ENCODE measurements around the gene KCNAB1. TPM values are rescaled to one million over a fixed set of nuclear protein-coding genes. Genes with fewer than 3 reads are reported as not detected.
"Not testable (repeated sequence)": the region's sequence is repeated elsewhere in the genome, so short reads cannot be mapped to it uniquely, and the experiment has no call there.

The KCNAB1 gene
- total RNA-seq, 2 experiments from 2014 or later = not detected

DNA sequence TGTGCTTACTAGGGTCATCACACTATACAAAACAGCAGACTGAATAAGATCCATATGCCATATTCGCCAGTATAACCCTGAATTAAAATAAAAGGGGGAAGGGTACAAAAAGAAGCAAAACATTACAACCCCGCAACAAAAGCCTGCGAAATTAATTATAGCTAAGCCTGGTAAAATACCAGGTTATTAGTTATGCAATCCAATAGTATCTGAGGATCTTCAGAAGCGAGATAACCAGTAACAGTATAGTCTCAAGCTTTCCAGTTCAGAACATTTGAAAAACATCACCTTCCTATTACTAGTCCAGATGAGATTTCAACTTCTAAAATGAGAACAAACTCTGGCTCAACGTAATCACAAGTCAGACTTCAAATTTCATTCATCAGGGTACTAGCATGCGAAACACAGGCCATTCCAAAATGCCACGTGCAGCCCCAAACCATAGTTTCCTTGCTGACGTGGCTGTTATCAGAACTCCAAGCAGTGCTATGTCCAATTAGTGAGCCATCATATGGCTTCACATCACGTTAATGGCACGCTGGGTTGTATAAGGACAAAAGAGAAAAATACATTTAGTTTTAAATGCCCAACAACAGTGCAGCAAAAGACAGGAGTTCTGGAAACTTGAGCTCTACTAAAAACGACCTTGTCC, 433.5 kb downstream of the KCNAB1 start:
- H3K4me1 Mint-ChIP-seq (ENCODE audit: low read depth) = peaks cover 50% of the 10 kb centered on the region
- intact Hi-C loops (cut with micrococcal nuclease) = loop anchor here (2.0 to 10.0 kb wide), 3 partner anchors 263 to 699 kb away; partner anchors contain the start of gene SLC33A1
- POLR2A ChIA-PET = interaction anchor here (1.1 to 2.6 kb wide), 7 partner anchors 10 to 621 kb away, joined by 4 to 15 read pairs (median 8); partner anchors contain the start of gene TIPARP

GRCh38 chr3:156554515-156554841, 434.1 kb downstream of the KCNAB1 start:
- Mint-ChIP-seq H3K4me1 (ENCODE audit: low read depth) (peaks cover 48% of the 10 kb centered on the region), H3K4me3 (peak overlapping the region; percentile 97), H3K9me3 (no peaks in the 10 kb centered on the region), H3K27ac (peak overlapping the region; percentile 88), H3K27me3 (no peaks in the 10 kb centered on the region), H3K36me3 (peaks cover 36% of the 10 kb centered on the region)
- DNase-seq = no peak
- ChIA-PET CTCF (interaction anchor here (0.7 to 4.3 kb wide), 16 partner anchors 10 to 583 kb away, joined by 3 to 38 read pairs (median 4); partner anchors contain the start of genes LEKR1 and TIPARP), POLR2A (interaction anchor here (1.1 to 2.6 kb wide), 8 partner anchors 11 to 620 kb away, joined by 4 to 15 read pairs (median 8); partner anchors contain the start of genes CCNL1 and TIPARP)
- intact Hi-C loops (cut with micrococcal nuclease) = loop anchor here (2.0 to 10.0 kb wide), 3 partner anchors 262 to 700 kb away; partner anchors contain the start of gene SLC33A1

More for the DNA sequence above, 433.5 kb downstream of the KCNAB1 start:
- Mint-ChIP-seq H3K27ac (peak overlapping the region; percentile 88), H3K4me3 (peak overlapping the region; percentile 97), H3K9me3 (no peaks in the 10 kb centered on the region), H3K36me3 (peaks cover 39% of the 10 kb centered on the region), H3K27me3 (no peaks in the 10 kb centered on the region)
- CTCF ChIA-PET = interaction anchor here (0.7 to 4.3 kb wide), 11 partner anchors 10 to 583 kb away, joined by 3 to 38 read pairs (median 5); partner anchors contain the start of genes LEKR1 and TIPARP
- no peak for DNase-seq

- ChIA-PET POLR2A (interaction anchor here (0.8 to 2.6 kb wide), 12 partner anchors 11 to 619 kb away, joined by 3 to 15 read pairs (median 7); partner anchors contain the start of genes CCNL1 and TIPARP), CTCF (interaction anchor here (0.7 to 4.3 kb wide), 18 partner anchors 11 to 593 kb away, joined by 3 to 38 read pairs (median 4); partner anchors contain the start of genes LEKR1 and TIPARP)
Observed at GRCh38 chr3:156554842-156555687, 434.7 kb downstream of the KCNAB1 start, which contains the start of gene SSR3. SSR3 (minus strand) TSS chr3:156555117; CDS start chr3:156555089, 28 bp downstream.

GRCh38 chr3:156558389-156558788, 438.0 kb downstream of the KCNAB1 start:
- H3K9me3 Mint-ChIP-seq = no peaks in the 10 kb centered on the region
- intact Hi-C loops (cut with micrococcal nuclease) = loop anchor here (10.0 kb wide), 1 partner anchor 704 kb away; the partner anchor contains the start of gene SLC33A1
- DNase-seq = no peak
- peaks cover 15% of the 10 kb centered on the region for H3K4me1 Mint-ChIP-seq (ENCODE audit: low read depth)
- ChIA-PET CTCF (no interaction called here), POLR2A (no interaction called here)
- H3K27me3 Mint-ChIP-seq = peaks cover 2% of the 10 kb centered on the region
- no peak overlapping the region for H3K4me3 Mint-ChIP-seq
- peaks cover 8% of the 10 kb centered on the region for H3K36me3 Mint-ChIP-seq
- no peak overlapping the region for H3K27ac Mint-ChIP-seq

More at GRCh38 chr3:156554842-156555687, 434.7 kb downstream of the KCNAB1 start, which contains the start of gene SSR3:
- Mint-ChIP-seq H3K27ac (peak within 1 kb of the TSS; percentile 88), H3K27me3 (no peaks in the 10 kb centered on the region), H3K4me3 (peak within 1 kb of the TSS; percentile 97), H3K36me3 (peaks cover 36% of the 10 kb centered on the region), H3K4me1 (ENCODE audit: low read depth) (peaks cover 46% of the 10 kb centered on the region), H3K9me3 (no peaks in the 10 kb centered on the region)
- peak; percentile 99 for DNase-seq
- intact Hi-C loops (cut with micrococcal nuclease) = loop anchor here (1.0 to 10.0 kb wide), 7 partner anchors 71 to 700 kb away; partner anchors contain the start of genes SLC33A1 and TIPARP

DNA sequence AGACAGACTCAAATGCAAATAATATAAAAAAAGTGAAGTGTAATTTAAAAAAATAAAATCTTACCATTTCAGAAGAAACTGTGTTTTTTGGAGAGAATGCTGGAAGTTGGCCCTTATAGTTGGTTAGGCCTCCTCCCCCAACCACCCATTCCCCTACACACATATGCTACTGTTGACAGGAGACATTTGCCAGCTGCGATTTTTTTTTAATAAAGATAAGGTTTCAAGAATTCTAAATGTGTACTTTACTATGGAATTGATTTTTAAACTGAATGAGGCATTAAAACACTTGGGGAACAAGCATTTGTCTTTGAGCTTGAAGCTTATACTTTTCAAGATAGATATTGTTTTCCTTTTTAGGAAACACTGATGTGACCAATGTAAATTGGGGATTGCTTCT, 438.9 kb downstream of the KCNAB1 start:
- POLR2A ChIA-PET = no interaction called here
- Mint-ChIP-seq H3K36me3 (no peaks in the 10 kb centered on the region), H3K27me3 (peaks cover 4% of the 10 kb centered on the region), H3K9me3 (no peaks in the 10 kb centered on the region), H3K4me3 (no peak overlapping the region), H3K4me1 (ENCODE audit: low read depth) (peaks cover 8% of the 10 kb centered on the region), H3K27ac (no peak overlapping the region)
- intact Hi-C loops (cut with micrococcal nuclease) = loop anchor here (10.0 kb wide), 1 partner anchor 705 kb away; the partner anchor contains the start of gene SLC33A1
- CTCF ChIA-PET = no interaction called here
- no peak for DNase-seq

DNA sequence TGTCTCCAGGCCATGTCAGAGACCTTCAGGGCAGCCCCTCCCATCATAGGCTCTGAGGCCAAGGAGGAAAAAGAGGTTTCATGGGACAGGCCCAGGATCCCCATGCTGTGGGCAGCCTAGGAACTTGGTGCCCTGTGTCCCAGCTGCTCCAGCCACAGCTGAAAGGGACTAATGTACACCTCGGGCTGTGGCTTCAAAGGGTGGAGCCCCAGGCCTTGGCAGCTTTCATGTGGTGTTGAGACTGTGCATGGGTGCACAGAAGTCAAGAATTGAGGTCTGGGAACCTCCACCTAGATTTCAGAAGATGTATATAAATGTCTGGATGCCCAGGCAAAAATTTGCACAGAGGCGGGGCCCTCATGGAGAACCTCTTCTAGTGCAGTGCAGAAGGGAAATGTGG, 441.2 kb downstream of the KCNAB1 start:
- CTCF ChIA-PET = no interaction called here
- H3K27me3 Mint-ChIP-seq = peaks cover 8% of the 10 kb centered on the region
- POLR2A ChIA-PET = no interaction called here
- no peak overlapping the region for H3K4me3 Mint-ChIP-seq
- intact Hi-C loops (cut with micrococcal nuclease) = no loop called here
- no peaks in the 10 kb centered on the region for H3K4me1 Mint-ChIP-seq (ENCODE audit: low read depth)
- no peak overlapping the region for H3K27ac Mint-ChIP-seq
- no peaks in the 10 kb centered on the region for H3K9me3 Mint-ChIP-seq
- DNase-seq = no peak
- H3K36me3 Mint-ChIP-seq = no peaks in the 10 kb centered on the region

DNA sequence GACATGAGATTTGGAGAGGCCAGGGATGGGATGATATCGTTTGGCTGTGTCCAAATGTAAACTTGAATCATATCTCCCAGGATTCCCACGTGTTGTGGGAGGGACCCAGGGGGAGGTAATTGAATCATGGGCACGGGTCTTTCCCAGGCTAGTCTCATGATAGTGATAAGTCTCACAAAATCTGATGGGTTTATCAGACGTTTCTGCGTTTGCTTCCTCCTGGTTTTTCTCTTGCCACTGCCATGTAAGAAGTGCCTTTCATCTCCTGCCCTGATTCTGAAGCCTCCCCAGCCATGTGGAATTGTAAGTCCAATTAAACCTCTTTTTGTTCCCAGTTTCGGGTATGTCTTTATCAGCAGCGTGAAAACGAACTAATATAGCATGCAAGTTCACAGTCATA, 442.1 kb downstream of the KCNAB1 start:
- intact Hi-C loops (cut with micrococcal nuclease); H3K4me1 Mint-ChIP-seq (ENCODE audit: low read depth); POLR2A ChIA-PET; H3K27ac Mint-ChIP-seq; DNase-seq; H3K27me3 Mint-ChIP-seq; H3K4me3 Mint-ChIP-seq; H3K9me3 Mint-ChIP-seq; H3K36me3 Mint-ChIP-seq: not testable (repeated sequence)
- CTCF ChIA-PET = interaction anchor here (1.1 kb wide), 1 partner anchor 575 kb away, joined by 3 read pairs; no protein-coding TSS in a partner anchor

DNA sequence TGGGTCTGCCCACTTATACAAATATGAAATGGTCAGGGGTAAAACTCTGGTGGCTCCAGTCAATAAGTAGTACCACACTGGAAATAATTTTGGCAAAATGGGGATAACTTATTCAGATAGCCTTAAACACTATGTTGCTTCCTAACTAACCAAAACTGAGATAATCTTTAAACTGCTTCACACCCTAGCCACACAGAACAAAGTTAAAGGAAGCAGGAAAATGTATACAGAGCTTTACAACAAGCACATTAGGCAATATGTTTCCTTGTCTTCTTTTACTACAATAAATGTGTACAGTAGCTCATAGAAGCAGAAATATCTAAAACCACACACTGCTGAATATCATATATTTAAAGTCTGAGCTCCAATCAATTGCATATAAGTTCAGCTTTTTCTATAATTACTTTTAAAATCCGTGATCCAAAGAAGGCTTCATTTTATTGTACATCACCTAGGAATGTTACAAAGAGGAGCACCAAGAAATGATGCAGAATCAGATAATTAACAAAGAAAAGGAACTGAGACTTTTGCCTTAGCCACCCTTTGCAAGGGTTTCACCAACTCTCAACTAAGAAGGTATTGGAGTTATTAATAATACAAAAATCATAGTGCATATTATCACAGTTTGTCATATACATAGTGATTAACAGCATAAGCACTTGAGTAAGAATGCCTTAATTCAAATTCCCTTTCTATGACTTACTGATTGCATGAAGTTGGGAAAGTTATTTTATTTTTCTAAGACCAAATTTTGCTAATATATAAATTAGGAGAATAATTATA, 443.7 kb downstream of the KCNAB1 start:
- intact Hi-C loops (cut with micrococcal nuclease) = no loop called here
- Mint-ChIP-seq H3K27me3 (peaks cover 8% of the 10 kb centered on the region), H3K4me1 (ENCODE audit: low read depth) (no peaks in the 10 kb centered on the region), H3K27ac (no peak overlapping the region), H3K36me3 (no peaks in the 10 kb centered on the region), H3K4me3 (no peak overlapping the region), H3K9me3 (no peaks in the 10 kb centered on the region)
- no peak for DNase-seq
- POLR2A ChIA-PET = no interaction called here
- CTCF ChIA-PET = no interaction called here

- CTCF ChIA-PET; H3K9me3 Mint-ChIP-seq; H3K4me1 Mint-ChIP-seq (ENCODE audit: low read depth); H3K4me3 Mint-ChIP-seq; DNase-seq; H3K27me3 Mint-ChIP-seq; POLR2A ChIA-PET; H3K27ac Mint-ChIP-seq; intact Hi-C loops (cut with micrococcal nuclease); H3K36me3 Mint-ChIP-seq: not testable (repeated sequence)
Observed at GRCh38 chr3:156569016-156569415, 448.6 kb downstream of the KCNAB1 start.

DNA sequence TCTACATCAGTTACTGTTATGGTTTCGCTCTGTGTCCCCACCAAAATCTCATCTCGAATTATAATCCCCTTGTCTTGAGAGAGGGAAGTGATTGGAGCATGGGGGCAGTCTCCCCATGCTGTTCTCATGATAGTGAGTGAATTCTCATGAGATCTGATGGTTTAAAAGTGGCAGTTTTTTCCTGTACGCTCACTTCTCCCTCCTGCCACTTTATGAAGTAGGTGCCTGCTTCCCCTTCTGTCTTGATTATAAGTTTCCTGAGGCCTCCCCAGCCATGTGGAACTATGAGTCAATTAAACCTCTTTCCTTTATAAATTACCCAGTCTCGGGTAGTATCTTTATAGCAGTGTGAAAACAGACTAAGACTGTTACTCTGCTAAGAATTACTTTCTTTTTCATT, 449.5 kb downstream of the KCNAB1 start:
- intact Hi-C loops (cut with micrococcal nuclease); H3K27me3 Mint-ChIP-seq; H3K4me3 Mint-ChIP-seq; H3K4me1 Mint-ChIP-seq (ENCODE audit: low read depth); H3K27ac Mint-ChIP-seq; H3K9me3 Mint-ChIP-seq; CTCF ChIA-PET; DNase-seq; POLR2A ChIA-PET; H3K36me3 Mint-ChIP-seq: not testable (repeated sequence)

DNA sequence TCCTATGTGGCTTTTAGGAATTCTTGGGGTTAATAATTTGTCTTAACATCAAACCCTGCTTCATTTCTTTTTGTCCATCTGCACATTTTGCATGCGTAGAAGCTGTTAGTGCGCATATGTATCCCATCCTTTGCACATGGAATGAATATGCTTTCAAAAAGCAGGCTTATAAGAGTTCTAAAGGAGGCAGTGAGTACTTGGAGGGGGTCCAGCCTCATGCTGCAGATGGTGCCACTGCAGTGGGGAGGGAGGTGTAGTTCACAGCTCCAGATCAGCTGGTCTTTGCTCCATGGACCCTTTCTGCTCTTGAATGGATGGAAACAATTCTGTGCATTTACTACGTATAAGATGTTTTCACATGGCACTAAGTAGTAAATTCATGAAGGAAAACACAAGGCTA, 455.3 kb downstream of the KCNAB1 start:
- Mint-ChIP-seq H3K4me3 (no peak overlapping the region), H3K27me3 (peaks cover 7% of the 10 kb centered on the region), H3K36me3 (no peaks in the 10 kb centered on the region), H3K27ac (no peak overlapping the region), H3K4me1 (ENCODE audit: low read depth) (no peaks in the 10 kb centered on the region), H3K9me3 (no peaks in the 10 kb centered on the region)
- ChIA-PET CTCF (no interaction called here), POLR2A (interaction anchor here (1.0 kb wide), 1 partner anchor 20 kb away, joined by 3 read pairs; the partner anchor contains the start of gene SSR3)
- intact Hi-C loops (cut with micrococcal nuclease) = no loop called here
- DNase-seq = no peak
